DOHH2 (cell line): Measurements from ENCODE around the gene ARCN1.
"Not testable (repeated sequence)": the region's sequence is repeated elsewhere in the genome, so short reads cannot be mapped to it uniquely, and the experiment has no call there.

Source experiments
- H3F3A ChIP-seq: fragments of 200-600 bp; sonication (generic), shearing (Covaris generic); 2 replicates; pipeline ENCODE4 v1.6.0; 2016; ENCODE audit warnings: antibody characterized with exemption, mild to moderate bottlenecking; ENCODE audit not compliant: control insufficient read depth, insufficient read depth
- H3K27ac ChIP-seq: fragments of 200-600 bp; sonication (generic); 2 replicates; pipeline ENCODE4 v1.5.1; 2014; ENCODE audit warnings: low read depth, mild to moderate bottlenecking, low read length, moderate library complexity
- H3K27me3 ChIP-seq: fragments of 200-600 bp; sonication (generic); 2 replicates; pipeline ENCODE4 v1.6.1; 2014; ENCODE audit warnings: mild to moderate bottlenecking, low read length, mixed read lengths; ENCODE audit not compliant: control insufficient read depth
- H3K36me3 ChIP-seq: fragments of 200-600 bp; sonication (generic); 2 replicates; pipeline ENCODE4 v1.6.1; 2014; ENCODE audit warnings: mild to moderate bottlenecking, low read length, moderate library complexity, mixed read lengths; ENCODE audit not compliant: control insufficient read depth
- H3K4me1 ChIP-seq: fragments of 200-600 bp; sonication (generic); 2 replicates; pipeline ENCODE4 v1.6.1; 2014; ENCODE audit warnings: mild to moderate bottlenecking, low read length, mixed read lengths; ENCODE audit not compliant: control insufficient read depth
- H3K4me2 ChIP-seq: fragments of 200-600 bp; sonication (generic); 2 replicates; pipeline ENCODE4 v1.6.0; 2014; ENCODE audit warnings: mild to moderate bottlenecking, low read length, moderate library complexity
- H3K4me3 ChIP-seq: fragments of 200-600 bp; sonication (generic); 2 replicates; pipeline ENCODE4 v1.5.1; 2014; ENCODE audit warnings: mild to moderate bottlenecking, low read length, mixed read lengths
- H3K79me2 ChIP-seq: fragments of 200-600 bp; sonication (generic); 2 replicates; pipeline ENCODE4 v1.6.1; 2014; ENCODE audit warnings: mild to moderate bottlenecking, low read length, mixed read lengths; ENCODE audit not compliant: control insufficient read depth
- H3K9me2 ChIP-seq: fragments of 200-600 bp; sonication (generic); replicated peaks from 2 replicates; pipeline ENCODE4 v1.6.1; 2014; ENCODE audit warnings: mild to moderate bottlenecking, low read length, mixed read lengths; ENCODE audit not compliant: control insufficient read depth
- H3K9me3 ChIP-seq: fragments of 200-600 bp; sonication (generic); 2 replicates; pipeline ENCODE4 v1.6.1; 2014; ENCODE audit warnings: antibody characterized with exemption, low read length, mixed read lengths; ENCODE audit not compliant: control insufficient read depth, insufficient read depth
- H4K20me1 ChIP-seq: fragments of 200-600 bp; sonication (generic); 2 replicates; pipeline ENCODE4 v1.6.0; 2014; ENCODE audit warnings: low read depth, mild to moderate bottlenecking, antibody characterized with exemption, low read length, moderate library complexity; ENCODE audit not compliant: control insufficient read depth, insufficient read depth
- EZH2phosphoT487 ChIP-seq: fragments of 200-600 bp; sonication (generic); IDR thresholded peaks from 2 replicates; pipeline ENCODE4 v1.6.1; 2017; ENCODE audit warnings: borderline replicate concordance, mild to moderate bottlenecking, antibody characterized with exemption, low read length, moderate library complexity, mixed read lengths
- TF ChIP-seq, protein P1 (sequence below): fragments of 200-600 bp; sonication (generic); IDR thresholded peaks from one replicate; pipeline ENCODE4 v1.5.1; 2014; ENCODE audit warnings: antibody characterized with exemption, mild to moderate bottlenecking, low read depth, low read length; ENCODE audit not compliant: poor library complexity, severe bottlenecking

ARCN1 gene

DNA sequence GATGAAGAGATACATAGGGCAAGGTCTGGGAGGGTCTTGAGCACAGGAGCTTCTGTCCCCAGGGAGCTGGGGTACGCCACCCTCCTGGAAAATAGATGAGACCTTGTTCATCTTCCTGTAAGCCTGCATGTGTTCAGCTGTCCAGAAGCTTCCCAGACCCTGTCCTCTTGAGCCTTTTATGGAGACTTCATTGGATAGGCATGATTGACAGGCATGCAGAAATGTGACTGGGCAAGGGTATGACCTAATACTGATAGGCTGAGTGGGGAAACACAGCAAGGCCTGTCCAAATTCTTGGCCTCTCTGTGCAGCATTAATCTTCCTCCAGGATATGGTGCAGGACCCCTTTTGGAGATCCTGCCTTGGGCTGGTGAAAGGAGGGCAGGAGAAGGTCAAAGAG is 15.7 kb downstream of the ARCN1 start:
- Histone ChIP-seq H3F3A (no peaks in the 10 kb centered on the region), H3K79me2 (no peaks in the 10 kb centered on the region), H3K9me2 (no peaks in the 10 kb centered on the region), H3K9me3 (no peaks in the 10 kb centered on the region), H3K36me3 (peaks cover 78% of the 10 kb centered on the region), H3K4me2 (no peak overlapping the region), H3K4me1 (no peaks in the 10 kb centered on the region), H3K4me3 (no peak overlapping the region), H4K20me1 (no peaks in the 10 kb centered on the region; the same call in 1 of the 2 replicates), H3K27ac (no peak overlapping the region), H3K27me3 (no peaks in the 10 kb centered on the region)
- TF ChIP-seq, protein P1, sequence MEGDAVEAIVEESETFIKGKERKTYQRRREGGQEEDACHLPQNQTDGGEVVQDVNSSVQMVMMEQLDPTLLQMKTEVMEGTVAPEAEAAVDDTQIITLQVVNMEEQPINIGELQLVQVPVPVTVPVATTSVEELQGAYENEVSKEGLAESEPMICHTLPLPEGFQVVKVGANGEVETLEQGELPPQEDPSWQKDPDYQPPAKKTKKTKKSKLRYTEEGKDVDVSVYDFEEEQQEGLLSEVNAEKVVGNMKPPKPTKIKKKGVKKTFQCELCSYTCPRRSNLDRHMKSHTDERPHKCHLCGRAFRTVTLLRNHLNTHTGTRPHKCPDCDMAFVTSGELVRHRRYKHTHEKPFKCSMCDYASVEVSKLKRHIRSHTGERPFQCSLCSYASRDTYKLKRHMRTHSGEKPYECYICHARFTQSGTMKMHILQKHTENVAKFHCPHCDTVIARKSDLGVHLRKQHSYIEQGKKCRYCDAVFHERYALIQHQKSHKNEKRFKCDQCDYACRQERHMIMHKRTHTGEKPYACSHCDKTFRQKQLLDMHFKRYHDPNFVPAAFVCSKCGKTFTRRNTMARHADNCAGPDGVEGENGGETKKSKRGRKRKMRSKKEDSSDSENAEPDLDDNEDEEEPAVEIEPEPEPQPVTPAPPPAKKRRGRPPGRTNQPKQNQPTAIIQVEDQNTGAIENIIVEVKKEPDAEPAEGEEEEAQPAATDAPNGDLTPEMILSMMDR = no peak
- TF ChIP-seq EZH2phosphoT487 = no peak

DNA sequence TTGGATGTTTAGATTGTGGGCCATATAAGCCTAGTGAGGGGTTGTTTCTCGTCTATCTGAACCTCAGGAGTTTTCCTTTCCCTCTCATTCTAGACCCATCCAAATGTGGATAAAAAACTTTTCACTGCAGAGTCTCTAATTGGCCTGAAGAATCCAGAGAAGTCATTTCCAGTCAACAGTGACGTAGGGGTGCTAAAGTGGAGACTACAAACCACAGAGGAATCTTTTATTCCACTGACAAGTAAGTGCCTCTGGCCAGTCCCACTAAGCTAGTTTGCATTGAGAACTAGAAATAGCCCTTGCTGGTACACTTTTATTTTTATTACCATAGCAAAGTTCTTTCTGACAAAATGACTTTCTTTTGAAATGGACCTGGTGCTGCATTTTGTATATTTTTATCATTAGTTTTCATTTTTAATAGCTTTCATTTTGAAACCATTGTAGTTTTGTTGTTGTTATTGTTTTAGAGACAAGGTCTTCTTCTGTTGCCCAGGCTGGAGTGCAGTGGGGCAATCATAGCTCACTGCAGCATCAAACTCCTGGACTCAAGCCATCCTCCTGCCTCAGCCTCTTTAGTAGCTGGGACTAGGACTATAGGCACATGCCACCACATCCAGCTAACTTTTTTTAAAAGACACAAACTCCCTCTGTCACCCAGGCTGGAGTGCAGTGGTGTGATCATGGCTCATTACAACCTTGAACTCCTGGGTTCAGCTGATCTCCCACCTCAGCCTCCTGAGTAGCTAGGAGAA is 20.6 kb downstream of the ARCN1 start:
- Histone ChIP-seq H3K79me2 (no peaks in the 10 kb centered on the region), H3F3A (no peaks in the 10 kb centered on the region), H3K4me2 (no peak overlapping the region), H3K27ac (no peak overlapping the region), H3K9me3 (no peaks in the 10 kb centered on the region), H3K4me1 (peaks cover 10% of the 10 kb centered on the region), H3K4me3 (no peak overlapping the region), H3K27me3 (no peaks in the 10 kb centered on the region), H4K20me1 (no peaks in the 10 kb centered on the region; the same call in 1 of the 2 replicates), H3K9me2 (no peaks in the 10 kb centered on the region), H3K36me3 (peaks cover 79% of the 10 kb centered on the region)
- TF ChIP-seq, protein P1 = no peak
- TF ChIP-seq EZH2phosphoT487 = no peak

DNA sequence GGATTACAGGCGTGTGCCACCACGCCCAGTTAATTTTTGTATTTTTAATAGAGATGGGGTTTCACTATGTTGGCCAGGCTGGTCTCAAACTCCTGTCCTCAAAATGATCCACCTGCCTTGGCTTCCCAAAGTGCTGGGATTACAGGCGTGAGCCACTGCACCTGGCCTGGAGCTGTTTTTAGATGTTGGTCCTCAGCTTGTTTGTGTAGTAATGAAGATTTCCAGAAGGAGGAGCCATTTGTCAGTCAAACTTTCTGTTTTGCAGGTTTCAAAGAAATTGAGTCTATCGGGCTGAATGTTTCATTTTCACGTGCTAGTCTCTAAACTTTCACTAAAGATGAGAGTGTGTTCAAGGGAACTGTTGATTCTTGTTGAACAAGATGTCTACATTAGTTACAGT is 22.8 kb downstream of the ARCN1 start:
- H3K36me3 ChIP-seq = peaks cover 74% of the 10 kb centered on the region
- H3K9me2 ChIP-seq, H3K27ac ChIP-seq, H3K27me3 ChIP-seq, H3F3A ChIP-seq, H3K9me3 ChIP-seq, H3K4me2 ChIP-seq, H4K20me1 ChIP-seq, H3K79me2 ChIP-seq, H3K4me3 ChIP-seq, H3K4me1 ChIP-seq: not testable (repeated sequence)
- TF ChIP-seq, protein P1 = peak; percentile 39
